Psoas muscle (tissue), 8 donors: ENCODE data around the gene AZIN2. TPM values are rescaled to one million over a fixed set of nuclear protein-coding genes. Genes with fewer than 3 reads are reported as not detected.

Experiments
- ATAC-seq, 4 donors: fragments of 200-7000 bp; cut with Tn5 transposase; one replicate each; pipeline ENCODE4 v1.9.1; 2020; ENCODE audit warnings: moderate library complexity in 3 of 4, mild to moderate bottlenecking in 2 of 4
- DNase-seq, 2 donors: peaks; one replicate each; pipeline ENCODE4 v3.0.0-alpha.2; 2020
- H3K27ac ChIP-seq: fragments of 200-600 bp; one replicate; pipeline ENCODE4 v1.8.0; 2022
- H3K27me3 ChIP-seq, 3 donors: fragments of 200-600 bp in 1 of 3; one replicate each; pipeline versions ENCODE4 v1.6.1 to v1.8.0; 2013 to 2022; ENCODE audit warnings: low read length in 2 of 3, mild to moderate bottlenecking in 2 of 3, moderate library complexity in 1 of 3; ENCODE audit not compliant: insufficient read depth in 3 of 3
- H3K36me3 ChIP-seq, 2 donors: fragments of 200-600 bp in 1 of 2; one replicate each; pipeline versions ENCODE4 v1.6.1 to v1.8.0; 2013 to 2022; ENCODE audit warnings: low read depth in 1 of 2, mild to moderate bottlenecking in 1 of 2, moderate library complexity in 1 of 2; ENCODE audit not compliant: insufficient read depth in 1 of 2
- H3K4me1 ChIP-seq: fragments of 200-600 bp; one replicate; pipeline ENCODE4 v1.8.0; 2022
- H3K4me3 ChIP-seq: fragments of 200-600 bp; one replicate; pipeline ENCODE4 v1.8.0; 2022; ENCODE audit warnings: mild to moderate bottlenecking
- H3K9me3 ChIP-seq: fragments of 200-600 bp; one replicate; pipeline ENCODE4 v1.8.0; 2022
- WGBS, 3 donors: extraction: QIAGEN DNeasy Blood & Tissue Kit; methylation state at CpG; one replicate each; pipeline versions ENCODE4 v1.1.6 to v1.1.7; 2013; 5-methylcytosine and 5-hydroxymethylcytosine counted together
- intact Hi-C, 2 donors: fragments of 100-400 bp; cut with DNase I; formaldehyde crosslinking; loops; one replicate each; pipeline versions ENCODE4 v1.11.0 to v1.14.2; 2022
- long read RNA-seq, 2 donors: library from polyadenylated mRNA; unstranded; transcript quantifications; one replicate each; pipeline ENCODE4 v2.0.0, GENCODE V29; 2021
- polyA plus RNA-seq, 3 donors: library from polyadenylated mRNA; stranded (reverse); fragments of 200-250 nt; gene quantifications; one replicate each; pipeline ENCODE4 v1.2.3, GENCODE V29; 2013
- total RNA-seq, 4 donors: library from RNA; stranded (reverse); fragmentation: NEBNext Ultra II Directional in 2 of 4; extraction: Animal tissue kit (Norgen Biotek cat#: 25700) in 2 of 4; gene quantifications; one replicate each; pipeline versions ENCODE4 v1.2.1 to v1.2.4, GENCODE V29; 2021 to 2023
- TF ChIP-seq, protein P1 (sequence below): fragments of 200-600 bp; IDR thresholded peaks from one replicate; pipeline ENCODE4 v1.8.0; 2022; ENCODE audit warnings: antibody characterized with exemption
- donor health status: healthy with polysubstance abuse.
- donor health status: DM: no; HTN: no; CAD: no; lungs with moderate emphysema.
- donor health status: Bipolar disorder and iron deficiency.
- donor health status: healthy.
- donor health status: DM: yes; HTN: yes; CAD: no.
- donor health status: DM: no; HTN: no; CAD: no.
- donor health status: DM: no; HTN: no; CAD: no.
- donor health status: DM: yes; HTN: yes; CAD: no.

The AZIN2 gene
- total RNA-seq (1 to 10 TPM in 2 of 4 donors, under 1 TPM in 2; 0.17 to 3.5 (median 1.1) TPM), polyA plus RNA-seq (1 to 10 TPM in 1 of 3 donors, under 1 TPM in 2; 0.25 to 1.7 (median 0.61) TPM)
- long read RNA-seq, donor 1, partial matches to known transcripts: 0 of 2 reads
- long read RNA-seq, donor 1, other reads (novel, unspliced or antisense): 2 of 2 reads
- long read RNA-seq, donor 2, partial matches to known transcripts: 0 of 1 reads
- long read RNA-seq, donor 2, other reads (novel, unspliced or antisense): 1 of 1 reads

DNA sequence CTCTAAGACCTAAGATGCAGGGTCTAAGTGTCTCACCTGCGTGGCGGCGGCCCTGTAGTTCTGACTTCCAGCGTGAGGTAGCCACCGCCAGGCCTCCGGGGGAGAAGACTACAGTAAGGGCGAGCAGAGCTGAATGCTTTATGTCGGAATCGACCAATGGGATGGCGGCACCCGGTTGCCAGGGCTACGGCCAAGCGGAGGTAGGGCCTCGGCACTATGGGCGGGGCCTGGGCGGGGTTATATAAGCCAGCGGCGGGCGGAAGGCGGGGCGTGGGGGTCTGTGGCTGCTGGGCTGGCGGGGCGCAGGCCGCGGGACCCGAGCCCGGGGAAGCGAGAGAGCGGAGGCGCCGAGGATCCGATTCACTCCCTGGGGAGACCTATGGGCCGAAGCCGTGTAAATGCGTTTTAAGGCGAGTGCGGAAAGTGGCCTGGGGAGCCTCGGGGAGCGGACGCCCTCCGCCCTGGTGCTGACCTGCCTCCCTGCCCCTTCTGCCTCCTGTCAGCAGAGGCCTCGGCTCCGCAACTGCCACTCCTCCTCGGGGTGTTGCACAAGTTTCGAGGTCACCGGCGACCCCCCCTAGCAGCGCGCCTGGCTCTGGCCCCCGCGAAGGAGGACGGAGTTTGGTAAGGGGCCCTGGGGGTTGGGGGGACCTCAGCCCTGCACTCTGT lies at the start of gene AZIN2:
TSS of gene AZIN2 (plus strand) at position 269 of the 669 bp plus-strand sequence. CDS start 1,097 bp downstream, outside the sequence.
- Histone ChIP-seq H3K36me3 (no peaks in the 10 kb centered on the region), H3K27ac (peak within 1 kb of the TSS; percentile 39), H3K9me3 (no peaks in the 10 kb centered on the region), H3K4me3 (peak within 1 kb of the TSS; percentile 80), H3K27me3 (no peaks in the 10 kb centered on the region), H3K4me1 (peaks cover 6% of the 10 kb centered on the region)
- intact Hi-C loops: loop anchor here in 1 of 2 donors (5.0 kb wide), 1 partner anchor 369 kb away; no protein-coding TSS in a partner anchor
- WGBS, 3 donors: 0 to 1% (median 1%) methylated on average over 38 to 52 of the region's 52 CpGs
- DNase-seq (peak; percentile 96 to 98), ATAC-seq (peak; percentile 97 to 100 (median 99))
- TF ChIP-seq, protein P1, sequence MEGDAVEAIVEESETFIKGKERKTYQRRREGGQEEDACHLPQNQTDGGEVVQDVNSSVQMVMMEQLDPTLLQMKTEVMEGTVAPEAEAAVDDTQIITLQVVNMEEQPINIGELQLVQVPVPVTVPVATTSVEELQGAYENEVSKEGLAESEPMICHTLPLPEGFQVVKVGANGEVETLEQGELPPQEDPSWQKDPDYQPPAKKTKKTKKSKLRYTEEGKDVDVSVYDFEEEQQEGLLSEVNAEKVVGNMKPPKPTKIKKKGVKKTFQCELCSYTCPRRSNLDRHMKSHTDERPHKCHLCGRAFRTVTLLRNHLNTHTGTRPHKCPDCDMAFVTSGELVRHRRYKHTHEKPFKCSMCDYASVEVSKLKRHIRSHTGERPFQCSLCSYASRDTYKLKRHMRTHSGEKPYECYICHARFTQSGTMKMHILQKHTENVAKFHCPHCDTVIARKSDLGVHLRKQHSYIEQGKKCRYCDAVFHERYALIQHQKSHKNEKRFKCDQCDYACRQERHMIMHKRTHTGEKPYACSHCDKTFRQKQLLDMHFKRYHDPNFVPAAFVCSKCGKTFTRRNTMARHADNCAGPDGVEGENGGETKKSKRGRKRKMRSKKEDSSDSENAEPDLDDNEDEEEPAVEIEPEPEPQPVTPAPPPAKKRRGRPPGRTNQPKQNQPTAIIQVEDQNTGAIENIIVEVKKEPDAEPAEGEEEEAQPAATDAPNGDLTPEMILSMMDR: no peak

DNA sequence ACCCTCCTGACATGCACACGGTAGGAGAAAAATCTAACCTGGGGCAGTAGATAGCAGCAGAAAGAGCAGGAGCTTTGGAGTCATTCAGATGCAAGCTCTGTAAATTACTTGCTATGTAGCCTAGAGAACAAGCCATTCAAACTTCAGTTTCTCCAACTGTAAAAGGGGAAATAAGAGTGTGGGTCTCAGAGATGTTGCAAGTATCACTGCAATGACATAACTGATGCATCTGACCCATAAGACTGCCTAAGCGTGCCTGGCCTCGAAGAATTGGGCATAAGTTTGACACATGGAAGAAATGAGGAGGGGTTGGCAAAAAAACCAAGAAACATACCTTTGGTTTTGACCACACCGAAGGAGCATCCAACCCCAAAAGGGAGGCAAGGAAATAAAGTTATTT lies 49.4 kb upstream of the AZIN2 start:
- DNase-seq: no peak

DNA sequence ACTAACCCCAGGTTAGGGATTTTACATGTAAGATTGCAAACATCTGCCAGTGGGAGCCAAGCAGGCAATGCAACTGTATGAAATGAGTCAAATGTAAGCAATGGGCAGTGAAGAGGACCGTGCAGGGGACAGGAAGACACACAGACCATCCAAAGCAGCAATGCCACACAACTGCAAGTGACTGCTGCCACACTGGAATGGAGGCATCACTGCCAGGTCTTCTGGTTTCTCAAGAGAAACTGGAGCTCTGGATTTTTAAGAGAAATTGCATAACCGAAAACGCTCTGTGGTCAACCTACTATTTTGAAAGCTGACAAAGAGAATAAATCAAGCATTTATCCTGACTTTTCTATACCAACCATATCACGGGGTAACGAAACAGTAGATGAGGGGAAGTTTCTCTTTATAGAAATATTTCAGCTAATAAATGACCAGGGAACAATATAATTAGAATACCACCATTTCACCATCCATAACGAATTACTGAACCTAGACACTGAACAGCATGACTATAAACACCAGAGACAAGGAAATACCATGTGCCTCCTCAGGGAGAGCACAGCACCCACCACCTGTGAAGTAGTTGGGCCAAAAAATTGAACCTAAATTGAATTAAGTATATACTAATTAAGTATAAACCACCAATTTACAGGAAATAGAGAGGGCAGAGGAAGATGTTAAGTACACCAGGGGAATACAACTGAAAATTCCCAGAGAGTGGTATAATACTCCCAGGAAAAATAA lies 48.7 kb upstream of the AZIN2 start:
- DNase-seq (peak in 1 of 2 donors; percentile 69), ATAC-seq (peak; percentile 42 to 62 (median 60))
- 29 to 53% (median 31%) methylated on average over 6 of the region's 6 CpGs for WGBS, 3 donors
- Histone ChIP-seq H3K27me3 (no peaks in the 10 kb centered on the region), H3K27ac (peak overlapping the region; percentile 71), H3K9me3 (no peaks in the 10 kb centered on the region), H3K36me3 (peaks cover 5 to 31% of the 10 kb centered on the region in 2 donors), H3K4me1 (peaks cover 66% of the 10 kb centered on the region), H3K4me3 (peak overlapping the region; percentile 20)
- TF ChIP-seq, protein P1: no peak
- intact Hi-C loops: no loop called here

More for the DNA sequence above, 49.4 kb upstream of the AZIN2 start:
- TF ChIP-seq, protein P1: no peak
- Histone ChIP-seq H3K4me1 (peaks cover 71% of the 10 kb centered on the region), H3K9me3 (no peaks in the 10 kb centered on the region), H3K4me3 (peak overlapping the region; percentile 20), H3K36me3 (peaks cover 5 to 31% of the 10 kb centered on the region in 2 donors), H3K27ac (peak overlapping the region; percentile 71), H3K27me3 (no peaks in the 10 kb centered on the region)
- intact Hi-C loops: no loop called here
- ATAC-seq: no peak
- 88 to 90% (median 89%) methylated on average over 4 of the region's 4 CpGs for WGBS, 3 donors

DNA sequence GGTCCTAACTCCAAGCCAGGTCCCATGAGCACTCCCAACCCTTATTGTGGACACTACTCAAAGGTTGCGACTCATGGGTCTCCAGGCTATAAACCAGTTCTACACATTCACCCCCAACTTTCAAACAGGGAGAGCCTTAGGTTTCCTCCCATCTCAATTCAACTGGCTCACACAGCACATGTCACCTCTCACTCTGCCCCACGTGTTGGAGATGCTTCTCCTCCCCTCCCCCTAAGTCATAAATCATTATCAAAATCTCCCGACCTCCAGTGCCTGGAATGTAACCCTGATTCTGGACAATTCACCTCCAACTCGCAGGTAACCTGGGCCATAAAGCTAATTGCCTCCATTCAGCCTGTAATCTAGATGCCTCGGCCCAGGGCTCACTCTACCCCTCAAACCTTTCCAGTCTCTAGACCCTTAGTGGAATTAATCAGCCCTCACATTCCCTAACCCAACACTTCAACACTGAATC lies 44.9 kb upstream of the AZIN2 start:
- H3K27me3 ChIP-seq: no peaks in the 10 kb centered on the region
- WGBS, 3 donors: 7 to 15% (median 11%) methylated on average over 5 of the region's 5 CpGs
- TF ChIP-seq, protein P1: no peak
- no peaks in the 10 kb centered on the region for H3K9me3 ChIP-seq
- ATAC-seq (peak; percentile 53 to 71 (median 54)), DNase-seq (no peak)
- intact Hi-C loops: no loop called here
- peaks cover 42% of the 10 kb centered on the region for H3K4me1 ChIP-seq
- peaks cover 4 to 19% of the 10 kb centered on the region in 2 donors for H3K36me3 ChIP-seq
- peak overlapping the region; percentile 99 for H3K4me3 ChIP-seq
- H3K27ac ChIP-seq: peak overlapping the region; percentile 98
